IPS-18c (cell line): ENCODE data around the gene ISG15.
"Not testable (repeated sequence)": the region's sequence is repeated elsewhere in the genome, so short reads cannot be mapped to it uniquely, and the experiment has no call there.

ENCODE experiments used
- H3K4me3 ChIP-seq: 2 replicates; pipeline ENCODE4 v1.7.0; 2013; ENCODE audit warnings: low read depth, mild to moderate bottlenecking, low read length, moderate library complexity; ENCODE audit not compliant: insufficient read depth
- H3K9me3 ChIP-seq: one replicate; pipeline ENCODE4 v1.6.1; 2013; ENCODE audit warnings: mild to moderate bottlenecking, low read length, moderate library complexity; ENCODE audit not compliant: control insufficient read depth, insufficient read depth

ISG15 gene

GRCh38 chr1:1045129-1045528, 31.8 kb downstream of the ISG15 start:
- Histone ChIP-seq H3K4me3 (no peak overlapping the region), H3K9me3 (no peaks in the 10 kb centered on the region)

GRCh38 chr1:1046243-1046642, 32.9 kb downstream of the ISG15 start:
- Histone ChIP-seq H3K9me3 (no peaks in the 10 kb centered on the region), H3K4me3 (no peak overlapping the region)

- Histone ChIP-seq H3K4me3 (no peak overlapping the region), H3K9me3 (no peaks in the 10 kb centered on the region)
Measured at GRCh38 chr1:1046767-1047166, 33.5 kb downstream of the ISG15 start.

- H3K9me3 ChIP-seq: no peaks in the 10 kb centered on the region
- no peak overlapping the region for H3K4me3 ChIP-seq
Measured at GRCh38 chr1:1047407-1047806, 34.1 kb downstream of the ISG15 start.

- Histone ChIP-seq H3K9me3 (no peaks in the 10 kb centered on the region), H3K4me3 (no peak overlapping the region)
Measured at GRCh38 chr1:1047963-1048362, 34.7 kb downstream of the ISG15 start.

- no peak overlapping the region for H3K4me3 ChIP-seq
- H3K9me3 ChIP-seq: no peaks in the 10 kb centered on the region
Measured at GRCh38 chr1:1048765-1049164, 35.5 kb downstream of the ISG15 start.

GRCh38 chr1:1049318-1050165, 36.2 kb downstream of the ISG15 start:
- Histone ChIP-seq H3K9me3 (no peaks in the 10 kb centered on the region), H3K4me3 (no peak overlapping the region)

- no peak overlapping the region for H3K4me3 ChIP-seq
- H3K9me3 ChIP-seq: no peaks in the 10 kb centered on the region
Measured at GRCh38 chr1:1050577-1051052, 37.3 kb downstream of the ISG15 start.

GRCh38 chr1:1051127-1051810, 38.0 kb downstream of the ISG15 start:
- Histone ChIP-seq H3K4me3 (no peak overlapping the region), H3K9me3 (no peaks in the 10 kb centered on the region)

- Histone ChIP-seq H3K4me3 (no peak overlapping the region), H3K9me3 (no peaks in the 10 kb centered on the region)
Measured at GRCh38 chr1:1052003-1052840, 38.9 kb downstream of the ISG15 start.

GRCh38 chr1:1053022-1053421, 39.7 kb downstream of the ISG15 start:
- Histone ChIP-seq H3K4me3 (no peak overlapping the region), H3K9me3 (no peaks in the 10 kb centered on the region)

- no peak overlapping the region for H3K4me3 ChIP-seq
- H3K9me3 ChIP-seq: no peaks in the 10 kb centered on the region
Measured at GRCh38 chr1:1053682-1054081, 40.4 kb downstream of the ISG15 start.

- H3K4me3 ChIP-seq: no peak overlapping the region
- no peaks in the 10 kb centered on the region for H3K9me3 ChIP-seq
Measured at GRCh38 chr1:1054099-1054700, 40.9 kb downstream of the ISG15 start.

- no peaks in the 10 kb centered on the region for H3K9me3 ChIP-seq
- H3K4me3 ChIP-seq: no peak overlapping the region
Measured at GRCh38 chr1:1054971-1055370, 41.7 kb downstream of the ISG15 start.

GRCh38 chr1:1055841-1056736, 42.8 kb downstream of the ISG15 start:
- H3K9me3 ChIP-seq: no peaks in the 10 kb centered on the region

GRCh38 chr1:1057769-1058087, 44.4 kb downstream of the ISG15 start:
- not testable (repeated sequence) for H3K4me3 ChIP-seq, H3K9me3 ChIP-seq

More at GRCh38 chr1:1055841-1056736, 42.8 kb downstream of the ISG15 start:
- H3K4me3 ChIP-seq: no peak overlapping the region
